ENCODE measurements around the gene OVCA2.

DNA sequence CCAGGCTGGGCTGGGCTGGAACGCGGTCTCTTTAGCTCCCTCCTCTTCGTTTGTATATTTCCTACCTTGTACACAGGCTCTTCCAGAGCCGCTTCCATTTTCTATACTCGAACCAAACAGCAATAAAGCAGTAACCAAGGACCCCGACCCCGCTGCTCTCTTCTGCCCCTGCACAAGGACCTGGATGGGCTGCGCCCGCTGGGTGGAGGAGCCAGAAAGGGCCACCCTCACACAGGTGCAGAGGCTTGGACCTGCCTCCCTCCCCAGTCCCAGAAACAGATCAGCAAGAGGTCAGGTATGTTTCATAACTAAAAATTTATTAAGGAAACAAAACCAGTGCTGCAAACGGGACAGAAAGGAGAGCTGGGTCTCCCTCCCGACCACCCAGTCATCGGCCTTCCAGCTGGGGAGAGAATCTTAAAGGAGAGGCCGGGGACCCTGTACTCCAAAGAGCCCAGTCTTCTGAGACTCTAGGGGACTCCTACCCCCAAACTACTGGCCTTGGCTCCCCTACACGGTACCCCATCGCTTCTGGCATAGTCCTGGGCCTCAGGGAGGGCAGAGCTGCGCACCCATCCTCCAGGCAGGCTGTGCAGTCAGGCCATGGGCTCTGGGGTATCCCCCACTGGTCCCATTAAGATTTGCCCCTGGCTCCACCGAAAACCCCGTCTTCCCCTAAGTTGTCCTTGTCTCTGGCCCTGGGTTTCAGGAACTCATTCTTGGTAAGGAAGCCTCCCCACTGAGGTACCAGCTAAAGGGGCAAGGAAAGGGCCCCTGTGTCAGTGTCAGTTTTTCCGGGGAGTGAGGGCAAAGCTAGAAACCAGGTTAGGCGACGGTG is 17.9 kb downstream of the OVCA2 start:
- no peak for TF ChIP-seq POLR2A (IDR thresholded peaks at IDR 0.05)
- TF ChIP-seq, protein P1, sequence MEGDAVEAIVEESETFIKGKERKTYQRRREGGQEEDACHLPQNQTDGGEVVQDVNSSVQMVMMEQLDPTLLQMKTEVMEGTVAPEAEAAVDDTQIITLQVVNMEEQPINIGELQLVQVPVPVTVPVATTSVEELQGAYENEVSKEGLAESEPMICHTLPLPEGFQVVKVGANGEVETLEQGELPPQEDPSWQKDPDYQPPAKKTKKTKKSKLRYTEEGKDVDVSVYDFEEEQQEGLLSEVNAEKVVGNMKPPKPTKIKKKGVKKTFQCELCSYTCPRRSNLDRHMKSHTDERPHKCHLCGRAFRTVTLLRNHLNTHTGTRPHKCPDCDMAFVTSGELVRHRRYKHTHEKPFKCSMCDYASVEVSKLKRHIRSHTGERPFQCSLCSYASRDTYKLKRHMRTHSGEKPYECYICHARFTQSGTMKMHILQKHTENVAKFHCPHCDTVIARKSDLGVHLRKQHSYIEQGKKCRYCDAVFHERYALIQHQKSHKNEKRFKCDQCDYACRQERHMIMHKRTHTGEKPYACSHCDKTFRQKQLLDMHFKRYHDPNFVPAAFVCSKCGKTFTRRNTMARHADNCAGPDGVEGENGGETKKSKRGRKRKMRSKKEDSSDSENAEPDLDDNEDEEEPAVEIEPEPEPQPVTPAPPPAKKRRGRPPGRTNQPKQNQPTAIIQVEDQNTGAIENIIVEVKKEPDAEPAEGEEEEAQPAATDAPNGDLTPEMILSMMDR (IDR thresholded peaks at IDR 0.05), result no peak

All from adrenal gland (tissue), 5 donors.